ENCODE results near the gene CD163.

- peak; percentile 44 to 70 (median 60) for TF ChIP-seq CTCF (IDR thresholded peaks at IDR 0.05)
- TF ChIP-seq POLR2A (IDR thresholded peaks at IDR 0.05), result no peak
These were observed 43.0 kb downstream of the CD163 start for GRCh38 chr12:7460375-7461259.

All from tibial nerve (tissue), 3 donors.